H9 (cell line): ENCODE data around the gene CCDC88C. TPM values are rescaled to one million over a fixed set of nuclear protein-coding genes. Genes with fewer than 3 reads are reported as not detected.

Experiments
- DNase-seq: peaks from one replicate; pipeline ENCODE4 v3.0.0-alpha.2; 2017
- H2AFZ ChIP-seq: one replicate; pipeline ENCODE4 v1.6.1; 2013; ENCODE audit warnings: mild to moderate bottlenecking, low read length, control low read depth, moderate library complexity
- H2AK5ac ChIP-seq: 2 replicates; pipeline ENCODE4 v1.6.1; 2013; ENCODE audit warnings: low read length, control low read depth, mixed read lengths; ENCODE audit not compliant: insufficient read length
- H2BK120ac ChIP-seq: one replicate; pipeline ENCODE4 v1.6.1; 2013; ENCODE audit warnings: low read depth, mild to moderate bottlenecking, low read length, control low read depth, inconsistent platforms; ENCODE audit not compliant: poor library complexity, severe bottlenecking
- H2BK12ac ChIP-seq: 2 replicates; pipeline ENCODE4 v1.6.1; 2013; ENCODE audit warnings: low read length, control low read depth, mixed read lengths, low read depth; ENCODE audit not compliant: insufficient read length
- H2BK15ac ChIP-seq: 2 replicates; pipeline ENCODE4 v1.6.1; 2013; ENCODE audit warnings: low read depth, low read length, control low read depth
- H2BK20ac ChIP-seq: one replicate; pipeline ENCODE4 v1.6.1; 2013; ENCODE audit warnings: low read depth, mild to moderate bottlenecking, low read length, control low read depth, inconsistent platforms; ENCODE audit not compliant: poor library complexity, severe bottlenecking
- H2BK5ac ChIP-seq: 2 replicates; pipeline ENCODE4 v1.6.1; 2013; ENCODE audit warnings: low read length, control low read depth, mixed read lengths; ENCODE audit not compliant: insufficient read length
- H3K14ac ChIP-seq: 2 replicates; pipeline ENCODE4 v1.6.1; 2013; ENCODE audit warnings: low read length, control low read depth; ENCODE audit not compliant: insufficient read depth
- H3K18ac ChIP-seq: 2 replicates; pipeline ENCODE4 v1.6.1; 2013; ENCODE audit warnings: low read depth, mild to moderate bottlenecking, mixed read lengths, low read length, control low read depth; ENCODE audit not compliant: insufficient read length
- H3K23ac ChIP-seq: 2 replicates; pipeline ENCODE4 v1.6.1; 2013; ENCODE audit warnings: low read length, control low read depth, mixed read lengths, low read depth; ENCODE audit not compliant: insufficient read length
- H3K23me2 ChIP-seq: 2 replicates; pipeline ENCODE4 v1.6.1; 2013; ENCODE audit warnings: low read depth, mild to moderate bottlenecking, mixed read lengths, low read length, control low read depth; ENCODE audit not compliant: insufficient read length, poor library complexity, severe bottlenecking
- H3K27ac ChIP-seq: 2 replicates; pipeline ENCODE4 v1.5.1; 2013; ENCODE audit warnings: low read length, control low read depth, mixed read lengths, low read depth; ENCODE audit not compliant: insufficient read length
- H3K27me3 ChIP-seq: 2 replicates; pipeline ENCODE4 v1.6.1; 2013; ENCODE audit warnings: low read length, control low read depth, inconsistent platforms; ENCODE audit not compliant: insufficient read depth
- H3K4ac ChIP-seq: 2 replicates; pipeline ENCODE4 v1.6.1; 2013; ENCODE audit warnings: low read depth, mild to moderate bottlenecking, control low read depth, inconsistent platforms, low read length, moderate library complexity
- H3K4me1 ChIP-seq: 2 replicates; pipeline ENCODE4 v1.6.1; 2013; ENCODE audit warnings: low read length, control low read depth, inconsistent platforms; ENCODE audit not compliant: insufficient read depth
- H3K4me2 ChIP-seq: 2 replicates; pipeline ENCODE4 v1.6.1; 2013; ENCODE audit warnings: low read length, control low read depth, mixed read lengths; ENCODE audit not compliant: insufficient read length, insufficient read depth
- H3K56ac ChIP-seq: 2 replicates; pipeline ENCODE4 v1.6.1; 2013; ENCODE audit warnings: low read depth, mild to moderate bottlenecking, mixed read lengths, low read length, control low read depth; ENCODE audit not compliant: insufficient read length
- H3K79me1 ChIP-seq: 2 replicates; pipeline ENCODE4 v1.6.1; 2013; ENCODE audit warnings: low read depth, mild to moderate bottlenecking, moderate library complexity, low read length, control low read depth, inconsistent platforms; ENCODE audit not compliant: insufficient read depth, poor library complexity, severe bottlenecking
- H3K79me2 ChIP-seq: 2 replicates; pipeline ENCODE4 v1.6.1; 2013; ENCODE audit warnings: low read length, control low read depth, inconsistent platforms; ENCODE audit not compliant: insufficient read depth
- H3K9ac ChIP-seq: 2 replicates; pipeline ENCODE4 v1.6.1; 2013; ENCODE audit warnings: low read length, control low read depth, mixed read lengths; ENCODE audit not compliant: insufficient read length; ENCODE audit errors: extremely low read depth
- H3K9me3 ChIP-seq: one replicate; pipeline ENCODE4 v1.6.1; 2013; ENCODE audit warnings: low read depth, low read length, inconsistent platforms; ENCODE audit not compliant: control insufficient read depth
- H3T11ph ChIP-seq: one replicate; pipeline ENCODE4 v1.6.1; 2013; ENCODE audit warnings: mild to moderate bottlenecking, low read length, control low read depth, inconsistent platforms
- H4K20me1 ChIP-seq: one replicate; pipeline ENCODE4 v1.6.1; 2013; ENCODE audit not compliant: control insufficient read depth, insufficient read length, insufficient read depth
- H4K5ac ChIP-seq: 2 replicates; pipeline ENCODE4 v1.6.1; 2013; ENCODE audit warnings: low read depth, mild to moderate bottlenecking, mixed read lengths, low read length, control low read depth; ENCODE audit not compliant: insufficient read length
- H4K8ac ChIP-seq: replicated peaks from 2 replicates; pipeline ENCODE4 v1.6.1; 2013; ENCODE audit warnings: low read length, control low read depth, mixed read lengths, low read depth; ENCODE audit not compliant: insufficient read length
- H4K91ac ChIP-seq: 2 replicates; pipeline ENCODE4 v1.6.1; 2013; ENCODE audit warnings: low read depth, mild to moderate bottlenecking, moderate library complexity, mixed read lengths, low read length, control low read depth; ENCODE audit not compliant: insufficient read length
- H3K27ac Mint-ChIP-seq, 3 experiments: 2 replicates in 2 of 3; 3 replicates in 1 of 3; pipeline ENCODE4 v1.8.0; 2020 to 2021; ENCODE audit warnings: mixed read lengths in 3 of 3, mild to moderate bottlenecking in 1 of 3, moderate library complexity in 1 of 3
- H3K27me3 Mint-ChIP-seq: 2 replicates; pipeline ENCODE4 v1.8.0; 2021; ENCODE audit warnings: low read depth, mild to moderate bottlenecking, moderate library complexity, mixed read lengths
- H3K36me3 Mint-ChIP-seq, 3 experiments: 2 replicates in 2 of 3; 3 replicates in 1 of 3; pipeline ENCODE4 v1.8.0; 2020 to 2021; ENCODE audit warnings: low read depth in 3 of 3, mixed read lengths in 3 of 3; ENCODE audit not compliant: insufficient read depth in 1 of 3
- H3K4me1 Mint-ChIP-seq, 2 experiments: 2 replicates each; pipeline ENCODE4 v1.8.0; 2020; ENCODE audit warnings: mixed read lengths in 2 of 2
- H3K4me3 Mint-ChIP-seq, 2 experiments: 2 replicates in 1 of 2; 3 replicates in 1 of 2; pipeline ENCODE4 v1.8.0; 2020 to 2021; ENCODE audit warnings: mild to moderate bottlenecking in 2 of 2, mixed read lengths in 2 of 2, moderate library complexity in 1 of 2
- H3K9me3 Mint-ChIP-seq, 2 experiments: 2 replicates in 1 of 2; 3 replicates in 1 of 2; pipeline ENCODE4 v1.8.0; 2020; ENCODE audit warnings: mild to moderate bottlenecking in 2 of 2, mixed read lengths in 2 of 2, moderate library complexity in 1 of 2
- WGBS: extraction: QIAGEN DNeasy Blood & Tissue Kit; methylation state at CpG from one replicate; pipeline ENCODE4 v1.1.7; 2013; ENCODE audit warnings: missing lambda C conversion rate, low lambda C conversion rate, mixed read lengths; ENCODE audit not compliant: insufficient read length; ENCODE audit errors: extremely low coverage; 5-methylcytosine and 5-hydroxymethylcytosine counted together
- total RNA-seq: library from RNA; stranded (reverse); gene quantifications from 2 replicates; pipeline ENCODE4 v1.2.1, GENCODE V29; 2021
- TF ChIP-seq, protein P1 (sequence below): fragments of 200-600 bp; sonication (generic); conservative IDR thresholded peaks from 3 replicates; pipeline ENCODE4 v1.8.0; 2021; ENCODE audit warnings: antibody characterized with exemption, mild to moderate bottlenecking

Gene CCDC88C
- total RNA-seq, 1 experiment from 2014 or later = 52.4 TPM

- Mint-ChIP-seq H3K4me3 (no peak overlapping the region), H3K27me3 (no peaks in the 10 kb centered on the region; the same call in 1 of the 2 replicates)
- no CpG with 5 or more reads among the region's 4 CpGs for WGBS
Measured at GRCh38 chr14:91318911-91319310, 98.7 kb downstream of the CCDC88C start.

More at GRCh38 chr14:91318911-91319310, 98.7 kb downstream of the CCDC88C start:
- Histone ChIP-seq H3K9ac (no peak overlapping the region), H3K4ac (no peak overlapping the region), H4K20me1 (no peaks in the 10 kb centered on the region), H4K8ac (no peak overlapping the region), H3K79me2 (no peaks in the 10 kb centered on the region), H2BK5ac (no peak overlapping the region), H3K4me2 (no peak overlapping the region), H3K27me3 (no peaks in the 10 kb centered on the region), H2BK120ac (no peak overlapping the region), H3K9me3 (peaks cover 12% of the 10 kb centered on the region), H3K18ac (no peak overlapping the region), H2BK15ac (no peak overlapping the region), H4K91ac (no peak overlapping the region), H2AFZ (no peak overlapping the region), H3K56ac (no peak overlapping the region), H3K4me1 (no peaks in the 10 kb centered on the region), H3T11ph (no peak overlapping the region), H3K23me2 (no peaks in the 10 kb centered on the region), H3K79me1 (no peaks in the 10 kb centered on the region), H3K23ac (no peak overlapping the region), H2AK5ac (no peak overlapping the region), H2BK20ac (no peak overlapping the region), H3K27ac (no peak overlapping the region), H2BK12ac (no peak overlapping the region), H3K14ac (no peak overlapping the region), H4K5ac (no peak overlapping the region)
- Mint-ChIP-seq H3K27ac (no peak overlapping the region), H3K9me3 (peaks cover 14 to 21% of the 10 kb centered on the region in 2 experiments), H3K36me3 (peaks cover 50 to 90% (median 67%) of the 10 kb centered on the region in 3 experiments), H3K4me1 (peaks cover 4% of the 10 kb centered on the region in 2 experiments; a peak in 3 of 4 replicates)
- TF ChIP-seq, protein P1, sequence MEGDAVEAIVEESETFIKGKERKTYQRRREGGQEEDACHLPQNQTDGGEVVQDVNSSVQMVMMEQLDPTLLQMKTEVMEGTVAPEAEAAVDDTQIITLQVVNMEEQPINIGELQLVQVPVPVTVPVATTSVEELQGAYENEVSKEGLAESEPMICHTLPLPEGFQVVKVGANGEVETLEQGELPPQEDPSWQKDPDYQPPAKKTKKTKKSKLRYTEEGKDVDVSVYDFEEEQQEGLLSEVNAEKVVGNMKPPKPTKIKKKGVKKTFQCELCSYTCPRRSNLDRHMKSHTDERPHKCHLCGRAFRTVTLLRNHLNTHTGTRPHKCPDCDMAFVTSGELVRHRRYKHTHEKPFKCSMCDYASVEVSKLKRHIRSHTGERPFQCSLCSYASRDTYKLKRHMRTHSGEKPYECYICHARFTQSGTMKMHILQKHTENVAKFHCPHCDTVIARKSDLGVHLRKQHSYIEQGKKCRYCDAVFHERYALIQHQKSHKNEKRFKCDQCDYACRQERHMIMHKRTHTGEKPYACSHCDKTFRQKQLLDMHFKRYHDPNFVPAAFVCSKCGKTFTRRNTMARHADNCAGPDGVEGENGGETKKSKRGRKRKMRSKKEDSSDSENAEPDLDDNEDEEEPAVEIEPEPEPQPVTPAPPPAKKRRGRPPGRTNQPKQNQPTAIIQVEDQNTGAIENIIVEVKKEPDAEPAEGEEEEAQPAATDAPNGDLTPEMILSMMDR = no peak
- DNase-seq = no peak
